Measurements from ENCODE around the gene QRICH1. TPM values are rescaled to one million over a fixed set of nuclear protein-coding genes. Genes with fewer than 3 reads are reported as not detected.

Gene QRICH1
- total and polyA plus RNA-seq, 10 of the 15 experiments (the other 5 are each of a cell fraction or from before 2014, with no cell fraction given), result 22.2 to 116 (median 81.4) TPM

- TF ChIP-seq ATF2 (IDR thresholded peaks at IDR 0.05; ENCODE audit: low read length) (no peak), ZBED1 (IDR thresholded peaks at IDR 0.05; ENCODE audit: borderline replicate concordance) (peak; percentile 85; the same call in 1 of the 2 replicates), MXI1 (IDR thresholded peaks at IDR 0.05; ENCODE audit: low read depth, low read length) (peak; percentile 77; the same call in 1 of the 2 replicates), JUND (IDR thresholded peaks at IDR 0.05; ENCODE audit: low read depth, low read length) (no peak), E4F1 (IDR thresholded peaks at IDR 0.05; ENCODE audit: borderline replicate concordance, partially characterized antibody) (peak; percentile 53), MAX (IDR thresholded peaks at IDR 0.05; ENCODE audit: low read depth, low read length) (no peak), ZBTB33 (IDR thresholded peaks at IDR 0.05) (no peak), CHD1 (IDR thresholded peaks at IDR 0.05; ENCODE audit: low read depth, low read length) (no peak), ZNF274 (IDR thresholded peaks at IDR 0.05; ENCODE audit: insufficient read depth, insufficient read length) (no peak), PAX8 (IDR thresholded peaks at IDR 0.05) (no peak), TCF3 (IDR thresholded peaks at IDR 0.05; ENCODE audit: borderline replicate concordance, insufficient read depth, low read depth, low read length) (no peak; the same call in none of the 2 replicates), SIN3A (IDR thresholded peaks at IDR 0.05; ENCODE audit: low read depth, low read length) (peak; percentile 80; the same call in 1 of the 2 replicates), IRF3 (IDR thresholded peaks at IDR 0.05) (no peak), SREBF1 (IDR thresholded peaks at IDR 0.05; ENCODE audit: low read length) (no peak), ESRRA (IDR thresholded peaks at IDR 0.05; ENCODE audit: low read length) (no peak), ETV6 (conservative IDR thresholded peaks at IDR 0.05 in 1 of 2, IDR thresholded peaks at IDR 0.05 in 1 of 2; ENCODE audit: borderline replicate concordance in 1 of 2, low read depth in 1 of 2) (peak in 1 of 2 experiments; percentile 41; a peak in 1 of 4 replicates), CREB1 (IDR thresholded peaks at IDR 0.05; ENCODE audit: low read depth) (no peak), TCF12 (IDR thresholded peaks at IDR 0.05; ENCODE audit: low read depth, low read length) (peak; percentile 43; the same call in 1 of the 2 replicates), CBFB (IDR thresholded peaks at IDR 0.05; ENCODE audit: low read depth) (no peak), MTA3 (IDR thresholded peaks at IDR 0.05; ENCODE audit: borderline replicate concordance, low read length) (no peak), RELA (IDR thresholded peaks at IDR 0.05; ENCODE audit: borderline replicate concordance, partially characterized antibody) (no peak), RCOR1 (conservative IDR thresholded peaks at IDR 0.05; ENCODE audit: low read depth, low read length) (no peak), YBX1 (IDR thresholded peaks at IDR 0.05) (no peak), BRCA1 (IDR thresholded peaks at IDR 0.05; ENCODE audit: low read depth, low read length) (no peak)
Observed at GRCh38 chr3:49017971-49018706, 75.7 kb downstream of the QRICH1 start, which contains the start of gene DALRD3 (continued).
